ENCODE data around the gene UBE3C.

DNA sequence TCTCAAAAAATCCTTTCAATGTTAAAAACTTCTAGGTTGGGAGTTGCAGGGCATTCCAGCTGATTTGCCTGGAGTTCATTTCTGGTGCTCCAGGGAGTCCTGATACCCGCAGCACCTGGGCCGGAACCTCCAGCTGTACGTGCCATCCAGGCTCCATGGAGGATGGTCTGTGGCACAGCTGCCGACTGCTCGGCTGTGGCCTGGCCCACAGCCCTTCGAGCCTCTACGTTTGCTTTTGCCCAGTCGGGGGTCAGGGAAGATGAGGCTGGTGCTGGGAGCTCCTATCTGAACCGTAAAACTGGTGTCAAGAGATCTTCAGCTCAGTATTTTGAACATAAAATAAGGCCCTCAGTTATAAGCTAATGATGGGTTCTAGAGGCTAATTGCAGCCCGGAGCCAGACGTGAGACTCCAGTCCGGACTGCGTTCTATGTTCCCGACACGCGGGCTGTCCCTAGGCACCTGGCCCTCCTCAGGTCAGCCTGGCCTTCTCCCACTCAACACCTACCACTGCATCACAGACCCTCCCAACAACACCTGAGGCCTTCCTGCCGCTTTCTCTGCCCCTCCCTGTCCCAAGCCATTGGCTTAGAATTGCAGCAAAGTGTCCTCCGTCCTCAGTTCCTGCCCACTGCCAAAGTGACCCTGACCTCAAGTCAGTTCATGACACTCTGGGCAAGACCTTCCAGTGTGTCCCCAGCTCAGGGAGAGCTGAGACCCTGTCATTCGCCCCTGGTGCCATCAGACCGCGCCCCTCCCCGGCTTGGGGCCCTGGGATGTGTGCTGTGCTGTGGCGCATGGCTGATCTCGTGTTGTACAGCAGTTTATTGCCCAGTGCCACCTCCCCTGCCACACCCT, 133.9 kb downstream of the UBE3C start:
- TF ChIP-seq CREB1 (IDR thresholded peaks at IDR 0.05) (no peak), CREB1 (CRISPR knock-in tag; IDR thresholded peaks at IDR 0.05) (no peak), SREBF1 (IDR thresholded peaks at IDR 0.05; ENCODE audit: borderline replicate concordance, low read depth, low read length) (no peak), RBM15 (IDR thresholded peaks at IDR 0.05; ENCODE audit: insufficient read depth, low read length) (no peak), FOXM1 (IDR thresholded peaks at IDR 0.05; ENCODE audit: low read depth) (no peak), FOXM1 (CRISPR knock-in tag; IDR thresholded peaks at IDR 0.05; ENCODE audit: low read depth) (no peak), RAD21 (CRISPR knock-in tag; conservative IDR thresholded peaks at IDR 0.05 in 1 of 2, IDR thresholded peaks at IDR 0.05 in 1 of 2) (no peak)
- TF ChIP-seq, protein P1, sequence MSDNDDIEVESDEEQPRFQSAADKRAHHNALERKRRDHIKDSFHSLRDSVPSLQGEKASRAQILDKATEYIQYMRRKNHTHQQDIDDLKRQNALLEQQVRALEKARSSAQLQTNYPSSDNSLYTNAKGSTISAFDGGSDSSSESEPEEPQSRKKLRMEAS (CRISPR knock-in tag; IDR thresholded peaks at IDR 0.05) = no peak

Data from K562 (cell line).